ENCODE data around the gene MMP28. TPM values are rescaled to one million over a fixed set of nuclear protein-coding genes. Genes with fewer than 3 reads are reported as not detected.

Gene MMP28
- total and polyA plus RNA-seq, 4 donors, result 30.5 to 72.6 (median 44.3) TPM

GRCh38 chr17:35766489-35766877 lies 29.0 kb downstream of the MMP28 start:
- Histone ChIP-seq H3K4me1 (ENCODE audit: control insufficient read depth in 5 of 5, insufficient read depth in 5 of 5, low read length in 5 of 5) (peaks cover 0 to 15% (median 0%) of the 10 kb centered on the region in 5 donors), H3K9ac (ENCODE audit: insufficient read depth in 1 of 2, low read length in 2 of 2) (no peak overlapping the region), H3K9me3 (ENCODE audit: control insufficient read depth in 4 of 4, insufficient read depth in 3 of 4, low read length in 3 of 4) (no peaks in the 10 kb centered on the region), H3K4me3 (no peak overlapping the region), H3K27ac (ENCODE audit: low read depth in 1 of 2, low read length in 1 of 2) (no peak overlapping the region), H3K27me3 (ENCODE audit: control insufficient read depth in 3 of 3, insufficient read depth in 3 of 3, low read length in 2 of 3) (no peaks in the 10 kb centered on the region), H3K36me3 (ENCODE audit: control insufficient read depth in 4 of 4, insufficient read depth in 4 of 4, low read length in 4 of 4) (no peaks in the 10 kb centered on the region)
- WGBS, 2 donors, result 93 to 95% methylated on average over 22 to 24 of the region's 24 CpGs
- DNase-seq (no peak), ATAC-seq (ENCODE audit: insufficient read depth, low FRiP score) (no peak)
- TF ChIP-seq CTCF (IDR thresholded peaks at IDR 0.05; ENCODE audit: control extremely low read depth, extremely low read depth), result no peak

- DNase-seq (no peak), ATAC-seq (ENCODE audit: insufficient read depth, low FRiP score) (no peak)
- H3K9ac ChIP-seq (ENCODE audit: insufficient read depth in 1 of 2, low read length in 2 of 2), result no peak overlapping the region
- H3K36me3 ChIP-seq (ENCODE audit: control insufficient read depth in 4 of 4, insufficient read depth in 4 of 4, low read length in 4 of 4), result no peaks in the 10 kb centered on the region
- no peak overlapping the region for H3K27ac ChIP-seq (ENCODE audit: low read depth in 1 of 2, low read length in 1 of 2)
- no peaks in the 10 kb centered on the region for H3K27me3 ChIP-seq (ENCODE audit: control insufficient read depth in 3 of 3, insufficient read depth in 3 of 3, low read length in 2 of 3)
- TF ChIP-seq CTCF (IDR thresholded peaks at IDR 0.05; ENCODE audit: control extremely low read depth, extremely low read depth), result no peak
- no peaks in the 10 kb centered on the region for H3K9me3 ChIP-seq (ENCODE audit: control insufficient read depth in 4 of 4, insufficient read depth in 3 of 4, low read length in 3 of 4)
- H3K4me1 ChIP-seq (ENCODE audit: control insufficient read depth in 5 of 5, insufficient read depth in 5 of 5, low read length in 5 of 5), result peaks cover 0 to 15% (median 0%) of the 10 kb centered on the region in 5 donors
- WGBS, 2 donors, result 85 to 87% methylated on average over 8 of the region's 8 CpGs
- H3K4me3 ChIP-seq, result no peak overlapping the region
These were observed 29.5 kb downstream of the MMP28 start for GRCh38 chr17:35765756-35766488.

GRCh38 chr17:35765086-35765710 lies 30.2 kb downstream of the MMP28 start:
- Histone ChIP-seq H3K4me1 (ENCODE audit: control insufficient read depth in 5 of 5, insufficient read depth in 5 of 5, low read length in 5 of 5) (peaks cover 0 to 15% (median 0%) of the 10 kb centered on the region in 5 donors), H3K27me3 (ENCODE audit: control insufficient read depth in 3 of 3, insufficient read depth in 3 of 3, low read length in 2 of 3) (no peaks in the 10 kb centered on the region), H3K9ac (ENCODE audit: insufficient read depth in 1 of 2, low read length in 2 of 2) (no peak overlapping the region), H3K9me3 (ENCODE audit: control insufficient read depth in 4 of 4, insufficient read depth in 3 of 4, low read length in 3 of 4) (no peaks in the 10 kb centered on the region), H3K36me3 (ENCODE audit: control insufficient read depth in 4 of 4, insufficient read depth in 4 of 4, low read length in 4 of 4) (no peaks in the 10 kb centered on the region), H3K4me3 (no peak overlapping the region), H3K27ac (ENCODE audit: low read depth in 1 of 2, low read length in 1 of 2) (no peak overlapping the region)
- TF ChIP-seq CTCF (IDR thresholded peaks at IDR 0.05; ENCODE audit: control extremely low read depth, extremely low read depth), result no peak
- 78 to 80% methylated on average over 11 of the region's 11 CpGs for WGBS, 2 donors
- ATAC-seq (ENCODE audit: insufficient read depth, low FRiP score) (no peak), DNase-seq (peak; percentile 13 to 24 (median 19))
